CD4-positive, alpha-beta memory T cell (primary cell): ENCODE results near the gene DCUN1D1. TPM values are rescaled to one million over a fixed set of nuclear protein-coding genes. Genes with fewer than 3 reads are reported as not detected.

ENCODE experiments used
- polyA plus RNA-seq, 2 donors: library from polyadenylated mRNA; unstranded; fragments of 300-500 nt; fragmentation: Illumina TruSeq; gene quantifications; one replicate each; pipeline ENCODE4 v1.2.3, GENCODE V29; 2021
- total RNA-seq, 2 experiments: library from RNA; stranded (reverse); gene quantifications; one replicate each; pipeline ENCODE4 v1.2.3, GENCODE V29; 2021

The DCUN1D1 gene
- total and polyA plus RNA-seq, 4 experiments from 2014 or later = 26.1 to 36.4 (median 32.7) TPM

Other genes with a start within 250 kb of the DCUN1D1 start
- 100 to 1,000 TPM; 119 to 130 TPM for gene ATP11B, start 187.0 kb downstream of the DCUN1D1 start, total RNA-seq
- 10 to 100 TPM; 37.1 to 52.2 TPM for gene ATP11B, start 187.0 kb downstream of the DCUN1D1 start, polyA plus RNA-seq
- gene MCCC1, start 119.0 kb upstream of the DCUN1D1 start, total RNA-seq = 10 to 100 TPM; 27.0 to 29.9 TPM
- gene MCCC1, start 119.0 kb upstream of the DCUN1D1 start, polyA plus RNA-seq = 10 to 100 TPM; 28.1 to 43.8 TPM
- under 1 TPM; 0.76 to 0.97 TPM for gene LAMP3, start 182.2 kb upstream of the DCUN1D1 start, total RNA-seq
- 1 to 10 TPM; 2.6 to 5.6 TPM for gene LAMP3, start 182.2 kb upstream of the DCUN1D1 start, polyA plus RNA-seq